Ishikawa (cell line): ENCODE results near the gene DUSP12.

Experiments
- EP300 ChIP-seq: IDR thresholded peaks from 2 replicates; pipeline ENCODE4 v1.6.1; 2012; ENCODE audit warnings: borderline replicate concordance
- FOXM1 ChIP-seq: IDR thresholded peaks from 2 replicates; pipeline ENCODE4 v1.6.1; 2012; ENCODE audit warnings: low read depth, borderline replicate concordance
- TAF1 ChIP-seq: IDR thresholded peaks from 2 replicates; pipeline ENCODE4 v1.6.1; 2012; ENCODE audit warnings: low read depth, mild to moderate bottlenecking

DNA sequence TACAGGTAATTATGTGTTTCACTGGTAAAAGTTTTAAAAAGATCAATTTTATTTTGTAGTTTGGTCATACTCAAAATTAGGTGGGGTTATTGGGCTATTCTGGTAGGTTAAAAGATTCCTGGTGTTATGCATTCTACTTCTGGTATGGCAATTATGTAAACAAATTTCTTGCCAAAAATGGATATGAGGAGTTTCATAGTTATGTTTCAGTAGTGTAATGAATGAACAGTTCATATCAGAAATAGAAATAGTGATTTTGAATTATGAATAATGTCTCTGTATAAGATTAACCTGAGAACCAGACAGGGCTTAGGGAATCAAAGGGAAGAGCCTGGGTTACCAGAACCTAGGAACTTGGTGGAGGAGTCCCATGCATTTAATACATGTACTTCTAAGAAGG, 32.4 kb downstream of the DUSP12 start:
- TF ChIP-seq EP300: no peak
- no peak for TF ChIP-seq TAF1
- TF ChIP-seq FOXM1: no peak
